Brain microvascular endothelial cell (primary cell): ENCODE data around the gene HAND2.

Source experiments
- DNase-seq: peaks from one replicate; pipeline ENCODE4 v3.0.0-alpha.2; 2020
- H3K27ac ChIP-seq: fragments of 250-450 bp; sonication (Bioruptor Pico); 2 replicates; pipeline ENCODE4 v1.5.1; 2020; ENCODE audit warnings: mild to moderate bottlenecking, moderate library complexity
- H3K27me3 ChIP-seq: fragments of 250-450 bp; sonication (Bioruptor Pico); replicated peaks from 2 replicates; pipeline ENCODE4 v1.5.1; 2020; ENCODE audit warnings: mild to moderate bottlenecking
- H3K36me3 ChIP-seq: fragments of 250-450 bp; sonication (Bioruptor Pico); replicated peaks from 2 replicates; pipeline ENCODE4 v1.5.1; 2020; ENCODE audit warnings: mild to moderate bottlenecking
- H3K4me3 ChIP-seq: 2 replicates; pipeline ENCODE4 v1.5.1; 2011; ENCODE audit warnings: low read depth, mild to moderate bottlenecking, control low read depth, low read length, moderate library complexity
- CTCF ChIP-seq: IDR thresholded peaks from 2 replicates; pipeline ENCODE4 v1.5.1; 2011; ENCODE audit warnings: low read depth, mild to moderate bottlenecking, moderate library complexity, low read length, control low read depth, inconsistent platforms; ENCODE audit errors: missing control alignments
- in situ Hi-C: cut with HindIII; loops from 2 replicates; pipeline ENCODE4 v1.10.0; 2017; ENCODE audit warnings: low sequenced_read_pairs, low pct_ligation_motif_present

HAND2 gene

GRCh38 chr4:173503330-173504180 lies 26.5 kb downstream of the HAND2 start:
- in situ Hi-C loops: no loop called here
- TF ChIP-seq CTCF: no peak
- H3K4me3 ChIP-seq: no peak overlapping the region

DNA sequence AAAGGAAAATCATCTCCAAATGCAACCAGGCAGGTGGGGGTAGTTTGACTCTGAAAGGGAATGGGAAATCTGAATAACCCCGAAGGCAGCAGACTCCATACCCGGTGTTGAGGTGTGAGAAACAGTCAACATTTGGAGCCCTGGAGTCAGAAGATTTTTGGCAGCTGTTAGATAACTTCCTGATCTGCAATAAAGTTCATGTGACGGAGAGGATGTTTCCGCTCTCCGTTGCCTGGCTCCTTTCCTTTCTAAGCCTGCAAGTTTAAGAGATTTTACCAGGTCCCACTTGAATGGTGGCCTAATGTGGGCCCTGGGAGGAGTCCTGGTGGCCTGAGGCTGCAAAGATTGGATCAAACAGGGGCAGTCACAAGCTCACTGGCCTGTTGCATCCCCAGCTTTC lies 27.7 kb downstream of the HAND2 start:
- no peak for TF ChIP-seq CTCF
- H3K27ac ChIP-seq: no peak overlapping the region
- DNase-seq: no peak
- H3K36me3 ChIP-seq: no peaks in the 10 kb centered on the region
- no peak overlapping the region for H3K4me3 ChIP-seq
- peaks cover 57% of the 10 kb centered on the region for H3K27me3 ChIP-seq
- in situ Hi-C loops: no loop called here

More at GRCh38 chr4:173503330-173504180, 26.5 kb downstream of the HAND2 start:
- H3K36me3 ChIP-seq: no peaks in the 10 kb centered on the region
- H3K27ac ChIP-seq: no peak overlapping the region
- DNase-seq: no peak
- peaks cover 70% of the 10 kb centered on the region for H3K27me3 ChIP-seq

DNA sequence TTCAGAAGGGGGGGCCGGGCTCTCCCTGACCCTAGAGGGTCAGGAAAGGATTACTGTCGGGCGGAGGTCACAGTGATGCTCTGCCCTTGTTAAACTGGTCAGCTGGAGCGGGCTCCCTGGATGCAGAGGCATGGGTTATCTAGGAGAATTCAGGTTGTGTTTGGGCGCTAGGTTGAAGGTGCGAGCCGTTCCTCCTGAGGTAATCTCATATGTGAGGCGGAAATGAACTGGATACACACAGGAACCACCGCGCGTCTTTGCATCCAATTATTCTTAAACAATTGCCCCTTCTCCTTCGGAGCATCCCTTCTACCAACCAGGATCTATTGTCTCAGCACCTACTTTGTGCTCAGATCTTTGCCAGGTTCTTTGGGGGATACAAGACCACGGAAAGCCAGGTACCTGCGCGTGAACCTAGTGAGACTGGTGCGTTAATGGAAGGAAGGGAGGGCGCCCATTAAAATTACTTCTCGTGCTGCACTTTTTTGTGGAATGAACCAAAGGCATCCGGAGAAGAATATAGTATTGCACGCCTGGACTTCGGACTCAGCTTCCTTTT lies 28.4 kb downstream of the HAND2 start:
- Histone ChIP-seq H3K4me3 (no peak overlapping the region), H3K27ac (no peak overlapping the region), H3K36me3 (no peaks in the 10 kb centered on the region), H3K27me3 (peaks cover 51% of the 10 kb centered on the region)
- in situ Hi-C loops: no loop called here
- TF ChIP-seq CTCF: no peak
- DNase-seq: no peak

- in situ Hi-C loops: no loop called here
- H3K36me3 ChIP-seq: no peaks in the 10 kb centered on the region
- no peak for TF ChIP-seq CTCF
- H3K27me3 ChIP-seq: peaks cover 45% of the 10 kb centered on the region
- H3K4me3 ChIP-seq: peak overlapping the region; percentile 46
- no peak for DNase-seq
- no peak overlapping the region for H3K27ac ChIP-seq
These were observed 29.0 kb downstream of the HAND2 start for GRCh38 chr4:173500841-173501591.

DNA sequence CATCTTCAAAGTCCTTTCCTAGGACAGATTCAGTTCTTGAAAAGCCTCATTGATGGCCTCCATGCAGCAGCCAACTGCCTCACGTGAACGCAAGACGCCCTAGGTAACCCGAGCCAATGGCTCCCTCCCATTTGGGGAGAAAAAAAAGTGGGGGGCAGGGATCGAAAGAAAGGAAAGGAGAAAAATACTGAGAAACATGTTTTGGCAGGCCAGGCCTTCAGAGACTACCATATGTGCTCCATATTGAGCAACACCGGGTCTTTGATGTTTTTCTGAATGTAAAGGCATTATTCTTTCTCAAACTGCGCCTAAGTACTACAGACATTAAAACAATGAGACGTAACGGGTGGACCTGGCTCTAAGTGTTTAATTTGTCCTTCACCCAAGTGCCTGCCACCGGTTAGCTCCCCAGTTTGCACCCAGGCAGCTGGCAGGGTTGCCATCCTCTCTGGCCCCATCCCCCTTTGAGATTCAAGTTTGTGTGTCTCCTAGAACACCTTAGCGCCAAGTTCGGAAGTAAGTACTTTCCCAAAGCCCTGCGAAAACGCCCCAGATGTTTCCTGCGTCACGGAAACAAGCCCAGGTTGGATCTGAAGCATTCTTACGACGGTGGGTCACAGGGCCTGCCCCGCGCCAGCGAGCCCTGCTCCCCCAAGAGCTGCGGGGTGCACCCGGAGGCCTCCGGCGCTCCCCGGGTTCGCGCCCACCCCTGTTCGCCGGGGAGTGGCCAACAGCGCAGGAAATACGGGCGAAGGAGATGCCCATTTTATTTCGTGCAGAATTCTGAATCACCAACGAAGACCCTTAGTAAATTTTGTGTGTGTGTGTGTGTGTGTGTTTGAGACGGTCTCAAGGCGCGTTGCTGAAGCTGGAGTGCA lies 30.1 kb downstream of the HAND2 start:
- H3K27me3 ChIP-seq: peaks cover 44% of the 10 kb centered on the region
- DNase-seq: no peak
- no peaks in the 10 kb centered on the region for H3K36me3 ChIP-seq
- in situ Hi-C loops: no loop called here
- no peak for TF ChIP-seq CTCF
- no peak overlapping the region for H3K27ac ChIP-seq
- H3K4me3 ChIP-seq: no peak overlapping the region
